HepG2 (cell line): Measurements from ENCODE around the gene SPRED2. TPM values are rescaled to one million over a fixed set of nuclear protein-coding genes. Genes with fewer than 3 reads are reported as not detected.
A peak's percentile ranks its signal among the peaks of the same experiment; 100 is the strongest.

Source experiments
- SOX5 ChIP-seq: IDR thresholded peaks from 2 replicates; pipeline ENCODE4 v1.6.1; 2016; ENCODE audit warnings: borderline replicate concordance
- SP140L ChIP-seq: sonication (generic); formaldehyde crosslinking; IDR thresholded peaks from 2 replicates; pipeline ENCODE4 v1.4.0; 2020; ENCODE audit warnings: missing genetic modification reagents, borderline replicate concordance
- TP53 ChIP-seq: sonication (generic); formaldehyde crosslinking; conservative IDR thresholded peaks from 2 replicates; pipeline ENCODE4 v1.4.0; 2020; ENCODE audit warnings: missing genetic modification reagents
- TRIM22 ChIP-seq: fragments of 450-650 bp; IDR thresholded peaks from 2 replicates; pipeline ENCODE4 v1.6.1; 2017
- ZBTB40 ChIP-seq, 2 experiments: fragments of 450-650 bp in 1 of 2; sonication (generic) in 1 of 2; formaldehyde crosslinking in 1 of 2; IDR thresholded peaks; 2 replicates each; pipeline versions ENCODE4 v1.6.1 to v1.8.0; 2016 to 2022; ENCODE audit warnings: antibody characterized with exemption in 1 of 2, mild to moderate bottlenecking in 1 of 2, missing genetic modification reagents in 1 of 2
- ZBTB42 ChIP-seq: sonication (generic); formaldehyde crosslinking; IDR thresholded peaks from 2 replicates; pipeline ENCODE4 v1.5.0; 2020; ENCODE audit warnings: mild to moderate bottlenecking, missing genetic modification reagents
- ZNF333 ChIP-seq: sonication (generic); formaldehyde crosslinking; IDR thresholded peaks from 2 replicates; pipeline ENCODE4 v1.4.0; 2020; ENCODE audit warnings: mild to moderate bottlenecking, missing genetic modification reagents, borderline replicate concordance
- ZNF367 ChIP-seq: sonication (generic); formaldehyde crosslinking; IDR thresholded peaks from 2 replicates; pipeline ENCODE4 v1.4.0; 2020; ENCODE audit warnings: missing genetic modification reagents, borderline replicate concordance
- ZNF564 ChIP-seq: sonication (generic); formaldehyde crosslinking; IDR thresholded peaks from 2 replicates; pipeline ENCODE4 v1.8.1; 2023; ENCODE audit warnings: mild to moderate bottlenecking, missing genetic modification reagents
- polyA plus RNA-seq, 8 experiments: library from polyadenylated mRNA; depleted of rRNA in 3 of 8; stranded (reverse) in 7 of 8; unstranded in 1 of 8; fragments of >200 nt; fragmentation: Illumina TruSeq in 4 of 8; extraction: Trizol in 4 of 8; gene quantifications; 2 replicates each; pipeline versions ENCODE4 v1.2.1 to v1.2.3, GENCODE V29; 2011 to 2016; ENCODE audit warnings: low read depth in 4 of 8, missing spikeins in 1 of 8, mixed read lengths in 1 of 8; ENCODE audit not compliant: insufficient read depth in 1 of 8
- total RNA-seq, 5 experiments: library from RNA; depleted of rRNA; stranded (reverse); fragments of >200 nt; fragmentation: Illumina TruSeq; extraction: Trizol; gene quantifications; 2 replicates each; pipeline ENCODE4 v1.2.3, GENCODE V29; 2016; ENCODE audit warnings: low read depth in 1 of 5
- TF ChIP-seq, protein P1 (sequence below): sonication (generic); formaldehyde crosslinking; IDR thresholded peaks from 2 replicates; pipeline ENCODE4 v1.5.0; 2020; ENCODE audit warnings: mild to moderate bottlenecking, missing genetic modification reagents, borderline replicate concordance

Gene SPRED2
- total and polyA plus RNA-seq, 2 of the 13 experiments (the other 11 are each of a cell fraction or from before 2014, with no cell fraction given): 13.0 to 37.0 TPM

GRCh38 chr2:65379721-65380171 is 52.7 kb downstream of the SPRED2 start (continued):
- TF ChIP-seq, protein P1, sequence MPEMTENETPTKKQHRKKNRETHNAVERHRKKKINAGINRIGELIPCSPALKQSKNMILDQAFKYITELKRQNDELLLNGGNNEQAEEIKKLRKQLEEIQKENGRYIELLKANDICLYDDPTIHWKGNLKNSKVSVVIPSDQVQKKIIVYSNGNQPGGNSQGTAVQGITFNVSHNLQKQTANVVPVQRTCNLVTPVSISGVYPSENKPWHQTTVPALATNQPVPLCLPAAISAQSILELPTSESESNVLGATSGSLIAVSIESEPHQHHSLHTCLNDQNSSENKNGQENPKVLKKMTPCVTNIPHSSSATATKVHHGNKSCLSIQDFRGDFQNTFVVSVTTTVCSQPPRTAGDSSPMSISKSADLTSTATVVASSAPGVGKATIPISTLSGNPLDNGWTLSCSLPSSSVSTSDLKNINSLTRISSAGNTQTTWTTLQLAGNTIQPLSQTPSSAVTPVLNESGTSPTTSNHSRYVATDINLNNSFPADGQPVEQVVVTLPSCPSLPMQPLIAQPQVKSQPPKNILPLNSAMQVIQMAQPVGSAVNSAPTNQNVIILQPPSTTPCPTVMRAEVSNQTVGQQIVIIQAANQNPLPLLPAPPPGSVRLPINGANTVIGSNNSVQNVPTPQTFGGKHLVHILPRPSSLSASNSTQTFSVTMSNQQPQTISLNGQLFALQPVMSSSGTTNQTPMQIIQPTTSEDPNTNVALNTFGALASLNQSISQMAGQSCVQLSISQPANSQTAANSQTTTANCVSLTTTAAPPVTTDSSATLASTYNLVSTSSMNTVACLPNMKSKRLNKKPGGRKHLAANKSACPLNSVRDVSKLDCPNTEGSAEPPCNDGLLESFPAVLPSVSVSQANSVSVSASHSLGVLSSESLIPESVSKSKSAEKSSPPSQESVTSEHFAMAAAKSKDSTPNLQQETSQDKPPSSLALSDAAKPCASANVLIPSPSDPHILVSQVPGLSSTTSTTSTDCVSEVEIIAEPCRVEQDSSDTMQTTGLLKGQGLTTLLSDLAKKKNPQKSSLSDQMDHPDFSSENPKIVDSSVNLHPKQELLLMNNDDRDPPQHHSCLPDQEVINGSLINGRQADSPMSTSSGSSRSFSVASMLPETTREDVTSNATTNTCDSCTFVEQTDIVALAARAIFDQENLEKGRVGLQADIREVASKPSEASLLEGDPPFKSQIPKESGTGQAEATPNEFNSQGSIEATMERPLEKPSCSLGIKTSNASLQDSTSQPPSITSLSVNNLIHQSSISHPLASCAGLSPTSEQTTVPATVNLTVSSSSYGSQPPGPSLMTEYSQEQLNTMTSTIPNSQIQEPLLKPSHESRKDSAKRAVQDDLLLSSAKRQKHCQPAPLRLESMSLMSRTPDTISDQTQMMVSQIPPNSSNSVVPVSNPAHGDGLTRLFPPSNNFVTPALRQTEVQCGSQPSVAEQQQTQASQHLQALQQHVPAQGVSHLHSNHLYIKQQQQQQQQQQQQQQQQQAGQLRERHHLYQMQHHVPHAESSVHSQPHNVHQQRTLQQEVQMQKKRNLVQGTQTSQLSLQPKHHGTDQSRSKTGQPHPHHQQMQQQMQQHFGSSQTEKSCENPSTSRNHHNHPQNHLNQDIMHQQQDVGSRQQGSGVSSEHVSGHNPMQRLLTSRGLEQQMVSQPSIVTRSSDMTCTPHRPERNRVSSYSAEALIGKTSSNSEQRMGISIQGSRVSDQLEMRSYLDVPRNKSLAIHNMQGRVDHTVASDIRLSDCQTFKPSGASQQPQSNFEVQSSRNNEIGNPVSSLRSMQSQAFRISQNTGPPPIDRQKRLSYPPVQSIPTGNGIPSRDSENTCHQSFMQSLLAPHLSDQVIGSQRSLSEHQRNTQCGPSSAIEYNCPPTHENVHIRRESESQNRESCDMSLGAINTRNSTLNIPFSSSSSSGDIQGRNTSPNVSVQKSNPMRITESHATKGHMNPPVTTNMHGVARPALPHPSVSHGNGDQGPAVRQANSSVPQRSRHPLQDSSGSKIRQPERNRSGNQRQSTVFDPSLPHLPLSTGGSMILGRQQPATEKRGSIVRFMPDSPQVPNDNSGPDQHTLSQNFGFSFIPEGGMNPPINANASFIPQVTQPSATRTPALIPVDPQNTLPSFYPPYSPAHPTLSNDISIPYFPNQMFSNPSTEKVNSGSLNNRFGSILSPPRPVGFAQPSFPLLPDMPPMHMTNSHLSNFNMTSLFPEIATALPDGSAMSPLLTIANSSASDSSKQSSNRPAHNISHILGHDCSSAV (CRISPR knock-in tag): no peak
- TF ChIP-seq ZNF333 (no peak), TRIM22 (no peak), ZNF564 (CRISPR knock-in tag) (no peak), ZBTB40 (IDR thresholded peaks at IDR 0.05) (no peak), ZBTB40 (CRISPR knock-in tag; IDR thresholded peaks at IDR 0.05) (no peak), SOX5 (CRISPR knock-in tag) (peak; percentile 74), TP53 (CRISPR knock-in tag) (no peak), ZBTB42 (CRISPR knock-in tag) (no peak), ZNF367 (CRISPR knock-in tag) (no peak), SP140L (CRISPR knock-in tag) (no peak)
